Tibial artery (tissue), 4 donors: ENCODE measurements around the gene CERS5.

Experiments
- DNase-seq, 2 donors: peaks; one replicate each; pipeline ENCODE4 v3.0.0-alpha.2; 2019
- H3K27ac ChIP-seq, 2 donors: fragments of 200-600 bp; sonication (generic) in 1 of 2; 1 replicate in 1 of 2; 2 replicates in 1 of 2; pipeline ENCODE4 v1.5.1; 2018 to 2019; ENCODE audit warnings: mild to moderate bottlenecking in 1 of 2
- H3K27me3 ChIP-seq, 2 donors: fragments of 200-600 bp; sonication (generic) in 1 of 2; one replicate each; pipeline versions ENCODE4 v1.5.1 to v1.6.0; 2016 to 2019
- H3K36me3 ChIP-seq, 3 donors: fragments of 200-600 bp; sonication (generic) in 2 of 3; one replicate each; pipeline ENCODE4 v1.5.1; 2016 to 2019; ENCODE audit warnings: mild to moderate bottlenecking in 2 of 3
- H3K4me1 ChIP-seq, 4 donors: fragments of 200-600 bp; sonication (generic) in 2 of 4; 1 replicate in 3 of 4; 2 replicates in 1 of 4; pipeline ENCODE4 v1.5.1; 2016 to 2019
- H3K4me3 ChIP-seq, 2 donors: fragments of 200-600 bp; sonication (generic) in 1 of 2; 1 replicate in 1 of 2; 2 replicates in 1 of 2; pipeline ENCODE4 v1.5.1; 2018 to 2019; ENCODE audit warnings: mild to moderate bottlenecking in 2 of 2
- H3K9me3 ChIP-seq, 3 donors: fragments of 200-600 bp; sonication (generic) in 1 of 3; one replicate each; pipeline ENCODE4 v1.5.1; 2016 to 2019
- intact Hi-C: fragments of 100-400 bp; cut with DNase I; formaldehyde crosslinking; loops from one replicate; pipeline ENCODE4 v1.15.0; 2023; ENCODE audit warnings: low total_unique reads
- TF ChIP-seq, protein P1 (sequence below), 2 experiments: fragments of 200-600 bp in 1 of 2; fragments of 450-650 bp in 1 of 2; IDR thresholded peaks; one replicate each; pipeline ENCODE4 v1.5.1; 2017 to 2019; ENCODE audit warnings: antibody characterized with exemption in 2 of 2, mild to moderate bottlenecking in 1 of 2, moderate library complexity in 1 of 2

CERS5 gene

DNA sequence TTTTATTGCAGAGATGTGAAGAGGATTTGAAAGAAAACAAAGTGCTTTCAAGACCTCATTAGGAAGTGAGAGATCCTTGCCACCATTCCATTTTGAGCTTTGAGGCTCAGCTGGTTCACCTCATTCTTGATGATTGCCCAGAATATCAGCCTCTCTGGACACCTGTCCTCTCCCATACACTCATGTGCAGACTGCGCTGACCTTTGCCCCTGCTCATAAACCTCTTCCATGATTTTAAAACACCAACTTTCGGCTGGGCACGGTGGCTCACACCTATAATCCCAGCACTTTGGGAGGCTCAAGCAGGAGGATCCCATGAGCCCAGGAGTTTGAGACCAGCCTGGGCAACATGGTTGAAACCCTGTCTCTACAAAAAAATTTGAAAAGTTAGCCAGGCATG is 46.2 kb downstream of the CERS5 start:
- Histone ChIP-seq H3K27ac (no peak overlapping the region), H3K36me3 (peaks cover 3 to 46% (median 38%) of the 10 kb centered on the region in 3 donors)
- intact Hi-C loops: no loop called here

DNA sequence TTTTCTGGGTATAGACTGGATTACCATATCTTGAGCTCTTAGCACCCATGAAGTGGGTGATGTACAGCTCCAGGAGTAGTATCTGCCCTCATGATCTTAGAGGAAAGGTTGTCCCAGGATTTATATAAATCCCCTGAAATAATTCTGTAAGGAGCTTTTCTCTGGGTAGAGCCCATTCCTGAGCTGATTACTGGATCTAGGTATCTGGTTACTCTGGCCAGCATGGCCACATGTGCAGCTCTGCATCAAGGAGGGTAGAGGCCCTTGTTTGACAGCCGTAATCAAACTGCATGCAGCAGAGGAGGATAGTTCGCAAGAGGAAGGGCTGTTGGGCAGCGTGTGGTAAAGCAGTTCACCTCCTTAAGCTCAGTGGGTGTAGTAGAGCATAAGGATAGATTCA is 46.6 kb downstream of the CERS5 start:
- no peaks in the 10 kb centered on the region for H3K9me3 ChIP-seq
- no peak overlapping the region for H3K4me3 ChIP-seq
- TF ChIP-seq, protein P1, sequence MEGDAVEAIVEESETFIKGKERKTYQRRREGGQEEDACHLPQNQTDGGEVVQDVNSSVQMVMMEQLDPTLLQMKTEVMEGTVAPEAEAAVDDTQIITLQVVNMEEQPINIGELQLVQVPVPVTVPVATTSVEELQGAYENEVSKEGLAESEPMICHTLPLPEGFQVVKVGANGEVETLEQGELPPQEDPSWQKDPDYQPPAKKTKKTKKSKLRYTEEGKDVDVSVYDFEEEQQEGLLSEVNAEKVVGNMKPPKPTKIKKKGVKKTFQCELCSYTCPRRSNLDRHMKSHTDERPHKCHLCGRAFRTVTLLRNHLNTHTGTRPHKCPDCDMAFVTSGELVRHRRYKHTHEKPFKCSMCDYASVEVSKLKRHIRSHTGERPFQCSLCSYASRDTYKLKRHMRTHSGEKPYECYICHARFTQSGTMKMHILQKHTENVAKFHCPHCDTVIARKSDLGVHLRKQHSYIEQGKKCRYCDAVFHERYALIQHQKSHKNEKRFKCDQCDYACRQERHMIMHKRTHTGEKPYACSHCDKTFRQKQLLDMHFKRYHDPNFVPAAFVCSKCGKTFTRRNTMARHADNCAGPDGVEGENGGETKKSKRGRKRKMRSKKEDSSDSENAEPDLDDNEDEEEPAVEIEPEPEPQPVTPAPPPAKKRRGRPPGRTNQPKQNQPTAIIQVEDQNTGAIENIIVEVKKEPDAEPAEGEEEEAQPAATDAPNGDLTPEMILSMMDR (IDR thresholded peaks at IDR 0.05): no peak
- no peaks in the 10 kb centered on the region for H3K27me3 ChIP-seq
- intact Hi-C loops: no loop called here
- DNase-seq: no peak
- peaks cover 0 to 39% (median 24%) of the 10 kb centered on the region in 4 donors for H3K4me1 ChIP-seq
- no peak overlapping the region for H3K27ac ChIP-seq
- peaks cover 3 to 49% (median 38%) of the 10 kb centered on the region in 3 donors for H3K36me3 ChIP-seq

More for the DNA sequence above, 46.2 kb downstream of the CERS5 start:
- DNase-seq: no peak
- Histone ChIP-seq H3K27me3 (no peaks in the 10 kb centered on the region), H3K4me1 (peaks cover 0 to 39% (median 22%) of the 10 kb centered on the region in 4 donors), H3K9me3 (no peaks in the 10 kb centered on the region), H3K4me3 (no peak overlapping the region)
- TF ChIP-seq, protein P1 (IDR thresholded peaks at IDR 0.05): no peak

DNA sequence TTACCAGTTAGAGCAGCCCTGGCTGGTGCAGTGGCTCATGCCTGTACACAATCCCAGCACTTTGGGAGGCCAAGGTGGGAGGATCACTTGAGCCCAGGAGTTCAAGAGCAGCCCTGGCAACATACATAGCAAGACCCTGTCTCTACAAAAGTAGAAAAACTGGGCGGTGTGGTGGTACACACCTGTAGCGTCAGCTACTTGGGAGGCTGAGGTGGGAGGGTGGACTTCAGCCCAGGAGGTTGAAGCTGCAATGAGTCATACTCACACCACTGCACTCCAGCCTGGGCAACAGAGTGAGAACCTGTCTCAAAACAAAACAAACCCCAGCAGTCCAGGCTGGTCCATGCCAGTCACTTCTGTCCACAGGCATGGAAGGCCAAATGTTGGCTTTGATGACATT is 47.8 kb downstream of the CERS5 start:
- Histone ChIP-seq H3K36me3 (peaks cover 3 to 53% (median 38%) of the 10 kb centered on the region in 3 donors), H3K9me3 (no peaks in the 10 kb centered on the region), H3K4me3 (no peak overlapping the region), H3K27ac (no peak overlapping the region), H3K4me1 (peaks cover 0 to 41% (median 27%) of the 10 kb centered on the region in 4 donors), H3K27me3 (no peaks in the 10 kb centered on the region)
- DNase-seq: no peak
- TF ChIP-seq, protein P1 (IDR thresholded peaks at IDR 0.05): no peak
- intact Hi-C loops: no loop called here

DNA sequence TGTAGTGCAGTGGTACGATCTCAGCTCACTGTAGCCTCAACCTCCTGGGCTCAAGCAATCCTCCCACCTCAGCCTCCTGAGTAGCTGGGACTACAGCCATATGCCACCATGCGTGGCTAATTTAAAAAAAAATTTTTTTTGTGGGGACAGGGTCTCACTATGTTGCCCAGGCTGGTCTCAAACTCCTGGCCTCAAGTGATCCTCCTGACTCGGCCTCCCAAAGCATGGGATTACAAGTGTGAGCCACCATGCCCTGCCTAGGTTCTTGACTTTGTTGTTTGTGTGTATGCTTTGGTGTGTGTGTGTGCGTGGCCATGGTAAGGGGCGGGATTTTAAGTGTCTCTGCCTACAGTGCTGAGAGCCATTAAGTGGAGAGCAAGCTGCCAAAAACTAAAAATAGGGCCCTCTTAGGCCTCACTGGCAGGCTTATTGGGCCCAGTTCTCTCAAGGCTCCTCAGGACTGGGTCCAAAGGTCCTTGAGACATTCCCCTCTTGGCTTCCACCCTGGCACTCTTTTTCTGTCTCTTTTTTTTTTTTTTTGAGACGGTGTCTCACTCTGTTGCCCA is 50.0 kb downstream of the CERS5 start:
- H3K9me3 ChIP-seq: no peaks in the 10 kb centered on the region
- peak in 1 of 2 donors; percentile 41 for DNase-seq
- H3K36me3 ChIP-seq: peaks cover 0 to 36% (median 26%) of the 10 kb centered on the region in 3 donors
- intact Hi-C loops: no loop called here
- peak overlapping the region; percentile 36 to 56 for H3K27ac ChIP-seq
- peaks cover 0 to 58% (median 42%) of the 10 kb centered on the region in 4 donors for H3K4me1 ChIP-seq
- H3K27me3 ChIP-seq: no peaks in the 10 kb centered on the region
- TF ChIP-seq, protein P1 (IDR thresholded peaks at IDR 0.05): no peak
- H3K4me3 ChIP-seq: no peak overlapping the region

DNA sequence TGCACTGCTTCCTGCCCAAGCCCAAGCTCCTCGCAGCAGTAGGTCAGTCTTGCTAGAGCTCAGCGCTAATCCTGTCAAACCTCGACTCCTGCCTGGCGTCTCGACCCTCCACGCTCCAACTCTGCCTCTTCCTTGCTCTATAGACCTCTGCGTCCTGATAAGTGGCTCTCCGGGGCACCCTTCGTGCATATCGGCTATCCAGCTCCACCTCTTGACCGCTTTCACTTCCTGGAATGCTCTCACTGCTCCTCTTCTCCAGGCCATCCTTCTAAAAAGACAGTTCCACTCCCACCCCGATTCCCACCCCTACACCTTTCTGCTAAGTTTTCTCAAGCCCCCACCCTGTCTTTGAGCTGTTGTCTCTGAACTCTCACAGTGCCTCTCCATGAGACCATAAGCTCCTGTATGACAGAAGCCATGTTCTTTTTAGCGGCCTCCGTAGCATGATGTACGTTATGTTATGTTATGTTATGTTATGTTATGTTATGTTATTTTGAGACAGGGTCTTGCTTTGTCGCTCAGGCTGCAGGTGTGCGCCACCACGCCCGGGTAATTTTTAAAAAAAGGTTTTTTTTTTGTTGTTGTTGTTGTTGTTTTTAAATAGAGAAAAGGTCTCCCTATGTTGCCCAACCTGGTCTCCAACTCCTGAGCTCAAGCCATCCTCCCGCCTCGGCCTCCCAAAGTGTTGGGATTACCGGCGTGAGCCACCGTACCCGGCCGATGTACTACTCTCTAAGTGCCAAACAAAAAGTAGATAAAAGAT is 54.5 kb downstream of the CERS5 start:
- Histone ChIP-seq H3K27ac (peak overlapping the region; percentile 97 to 99), H3K27me3 (no peaks in the 10 kb centered on the region), H3K9me3 (no peaks in the 10 kb centered on the region), H3K4me3 (peak overlapping the region; percentile 75 to 99), H3K36me3 (peaks cover 0 to 7% (median 0%) of the 10 kb centered on the region in 3 donors), H3K4me1 (peaks cover 0 to 69% (median 54%) of the 10 kb centered on the region in 4 donors)
- DNase-seq: no peak
- TF ChIP-seq, protein P1 (IDR thresholded peaks at IDR 0.05): no peak
- intact Hi-C loops: loop anchor here (5.0 kb wide), 1 partner anchor 55 kb away; the partner anchor contains the start of gene CERS5
